MM.1S (cell line): ENCODE results near the gene FBLL1.

Experiments used
- EZH2 ChIP-seq: fragments of 300-600 bp; sonication (generic); optimal IDR thresholded peaks from 2 replicates; pipeline ENCODE3; 2017; ENCODE audit warnings: low read depth, mild to moderate bottlenecking, antibody characterized with exemption, low read length, mixed read lengths
- EZH2phosphoT487 ChIP-seq: fragments of 300-600 bp; sonication (generic); IDR thresholded peaks from 2 replicates; pipeline ENCODE4 v1.6.1; 2018; ENCODE audit warnings: antibody characterized with exemption, low read length
- TF ChIP-seq, protein P1 (sequence below): fragments of 300-600 bp; sonication (generic); IDR thresholded peaks from 2 replicates; pipeline ENCODE4 v1.5.1; 2016; ENCODE audit warnings: antibody characterized with exemption, low read length, mixed read lengths

DNA sequence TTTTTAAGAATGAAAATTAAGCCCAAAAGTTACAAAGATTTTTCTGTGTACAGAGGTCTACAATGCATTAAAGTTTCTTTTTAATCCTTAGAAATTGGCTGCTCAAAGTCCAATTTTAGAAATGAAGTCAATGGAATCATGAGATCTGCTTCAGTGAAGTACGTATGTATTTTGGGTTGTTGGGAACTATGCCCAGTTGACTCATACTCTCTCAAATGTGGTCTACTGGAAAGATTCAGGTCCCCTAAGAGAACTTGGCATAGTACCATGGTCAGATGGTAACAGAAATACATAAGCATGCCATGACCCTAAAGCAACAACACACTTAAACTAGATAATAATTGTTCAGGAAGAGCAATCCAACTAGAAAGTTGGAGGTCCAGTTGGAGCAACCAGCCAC is 23.0 kb downstream of the FBLL1 start:
- TF ChIP-seq, protein P1, sequence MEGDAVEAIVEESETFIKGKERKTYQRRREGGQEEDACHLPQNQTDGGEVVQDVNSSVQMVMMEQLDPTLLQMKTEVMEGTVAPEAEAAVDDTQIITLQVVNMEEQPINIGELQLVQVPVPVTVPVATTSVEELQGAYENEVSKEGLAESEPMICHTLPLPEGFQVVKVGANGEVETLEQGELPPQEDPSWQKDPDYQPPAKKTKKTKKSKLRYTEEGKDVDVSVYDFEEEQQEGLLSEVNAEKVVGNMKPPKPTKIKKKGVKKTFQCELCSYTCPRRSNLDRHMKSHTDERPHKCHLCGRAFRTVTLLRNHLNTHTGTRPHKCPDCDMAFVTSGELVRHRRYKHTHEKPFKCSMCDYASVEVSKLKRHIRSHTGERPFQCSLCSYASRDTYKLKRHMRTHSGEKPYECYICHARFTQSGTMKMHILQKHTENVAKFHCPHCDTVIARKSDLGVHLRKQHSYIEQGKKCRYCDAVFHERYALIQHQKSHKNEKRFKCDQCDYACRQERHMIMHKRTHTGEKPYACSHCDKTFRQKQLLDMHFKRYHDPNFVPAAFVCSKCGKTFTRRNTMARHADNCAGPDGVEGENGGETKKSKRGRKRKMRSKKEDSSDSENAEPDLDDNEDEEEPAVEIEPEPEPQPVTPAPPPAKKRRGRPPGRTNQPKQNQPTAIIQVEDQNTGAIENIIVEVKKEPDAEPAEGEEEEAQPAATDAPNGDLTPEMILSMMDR = no peak
- TF ChIP-seq EZH2phosphoT487 = no peak
- no peak for TF ChIP-seq EZH2
